Measurements from ENCODE around the gene POC1A. TPM values are rescaled to one million over a fixed set of nuclear protein-coding genes. Genes with fewer than 3 reads are reported as not detected.

The POC1A gene
- total and polyA plus RNA-seq, 2 donors (not counting 3 experiments of a cell fraction or from before 2014, with no cell fraction given), result 14.8 to 19.4 TPM

- peaks cover 15% of the 10 kb centered on the region for H3K4me1 ChIP-seq (ENCODE audit: control insufficient read depth, extremely low read depth, insufficient read depth, low read length)
- FAIRE-seq (no peak), DNase-seq (ENCODE audit: low read depth, low spot score) (no peak)
- no peaks in the 10 kb centered on the region for H3K9me3 ChIP-seq (replicated peaks; ENCODE audit: control insufficient read depth, insufficient read depth, low read length)
- H3K4me2 ChIP-seq (ENCODE audit: insufficient read depth, low read length), result no peak overlapping the region
- intact Hi-C loops (cut with micrococcal nuclease), result no loop called here
- no peak overlapping the region for H3K27ac ChIP-seq (ENCODE audit: insufficient read depth, low read depth, low read length)
- no peak overlapping the region for H3K4me3 ChIP-seq (replicated peaks in 1 of 3; ENCODE audit: insufficient read depth in 1 of 3, low read depth in 1 of 3, low read length in 3 of 3)
- BruUV-seq (replicated peaks), result no TSS peak
- TF ChIP-seq FOS (IDR thresholded peaks at IDR 0.05; ENCODE audit: borderline replicate concordance, insufficient read depth, low read length) (no peak), JUN (IDR thresholded peaks at IDR 0.05; ENCODE audit: borderline replicate concordance, insufficient read depth, insufficient read length, low read depth) (no peak), MYC (IDR thresholded peaks at IDR 0.05; ENCODE audit: low read depth, low read length) (no peak)
- no peaks in the 10 kb centered on the region for H3K79me2 ChIP-seq (ENCODE audit: control insufficient read depth, insufficient read depth, low read length)
- no peaks in the 10 kb centered on the region for H3K27me3 ChIP-seq (ENCODE audit: control insufficient read depth in 2 of 2, insufficient read depth in 2 of 2, low read length in 2 of 2)
- no peaks in the 10 kb centered on the region for H3K9me1 ChIP-seq (replicated peaks; ENCODE audit: control insufficient read depth, extremely low read depth, insufficient read depth, low read length)
- ChIA-PET CTCF (no interaction called here), POLR2A (no interaction called here)
- no peaks in the 10 kb centered on the region for H4K20me1 ChIP-seq (replicated peaks; ENCODE audit: control insufficient read depth, extremely low read depth, insufficient read depth, low read length)
- H3K36me3 ChIP-seq (ENCODE audit: control insufficient read depth in 2 of 2, extremely low read depth in 1 of 2, insufficient read depth in 2 of 2, low read length in 2 of 2), result no peaks in the 10 kb centered on the region
- dilution Hi-C loops (cut with MboI; ENCODE audit: extremely low pct_ligation_motif_present, low sequenced_read_pairs), result no loop called here
- H2AFZ ChIP-seq (ENCODE audit: low read depth, low read length), result no peak overlapping the region
- no peak overlapping the region for H3K9ac ChIP-seq (replicated peaks; ENCODE audit: extremely low read depth, insufficient read depth, low read length)
Observed at GRCh38 chr3:52132930-52133329, 21.3 kb downstream of the POC1A start.

GRCh38 chr3:52132041-52132440 is 22.2 kb downstream of the POC1A start:
- H3K9me3 ChIP-seq (replicated peaks; ENCODE audit: control insufficient read depth, insufficient read depth, low read length), result no peaks in the 10 kb centered on the region
- CTCF ChIA-PET, result interaction anchor here (0.9 to 1.0 kb wide), 2 partner anchors 9 to 131 kb away, joined by 3 to 5 read pairs; no protein-coding TSS in a partner anchor
- POLR2A ChIA-PET, result no interaction called here
- peaks cover 17% of the 10 kb centered on the region for H3K4me1 ChIP-seq (ENCODE audit: control insufficient read depth, extremely low read depth, insufficient read depth, low read length)
- H3K36me3 ChIP-seq (ENCODE audit: control insufficient read depth in 2 of 2, extremely low read depth in 1 of 2, insufficient read depth in 2 of 2, low read length in 2 of 2), result no peaks in the 10 kb centered on the region
- no peaks in the 10 kb centered on the region for H3K79me2 ChIP-seq (ENCODE audit: control insufficient read depth, insufficient read depth, low read length)
- TF ChIP-seq EZH2 (IDR thresholded peaks at IDR 0.05; ENCODE audit: borderline replicate concordance, low read depth, low read length, severe bottlenecking) (no peak), CTCF (IDR thresholded peaks at IDR 0.05; ENCODE audit: extremely low read depth in 1 of 2, insufficient read depth in 1 of 2, low read depth in 1 of 2, low read length in 2 of 2) (no peak), MAX (IDR thresholded peaks at IDR 0.05; ENCODE audit: insufficient read depth, insufficient read length) (no peak), MYC (IDR thresholded peaks at IDR 0.05; ENCODE audit: low read depth, low read length) (no peak)
- intact Hi-C loops (cut with micrococcal nuclease), result no loop called here
- dilution Hi-C loops (cut with MboI; ENCODE audit: extremely low pct_ligation_motif_present, low sequenced_read_pairs), result no loop called here
- no peak overlapping the region for H3K4me2 ChIP-seq (ENCODE audit: insufficient read depth, low read length)
- no peak for DNase-seq (ENCODE audit: low read depth, low spot score)
- no peaks in the 10 kb centered on the region for H4K20me1 ChIP-seq (replicated peaks; ENCODE audit: control insufficient read depth, extremely low read depth, insufficient read depth, low read length)
- H3K27me3 ChIP-seq (ENCODE audit: control insufficient read depth in 2 of 2, insufficient read depth in 2 of 2, low read length in 2 of 2), result no peaks in the 10 kb centered on the region
- H3K9ac ChIP-seq (replicated peaks; ENCODE audit: extremely low read depth, insufficient read depth, low read length), result no peak overlapping the region
- no peak overlapping the region for H2AFZ ChIP-seq (ENCODE audit: low read depth, low read length)
- no peak overlapping the region for H3K27ac ChIP-seq (ENCODE audit: insufficient read depth, low read depth, low read length)
- no peak overlapping the region for H3K4me3 ChIP-seq (replicated peaks in 1 of 3; ENCODE audit: insufficient read depth in 1 of 3, low read depth in 1 of 3, low read length in 3 of 3)
- no peak for FAIRE-seq
- BruUV-seq (replicated peaks), result no TSS peak
- H3K9me1 ChIP-seq (replicated peaks; ENCODE audit: control insufficient read depth, extremely low read depth, insufficient read depth, low read length), result no peaks in the 10 kb centered on the region

All from endothelial cell of umbilical vein (primary cell).